ENCODE data around the gene HDGFL3.
"Not testable (repeated sequence)": the region's sequence is repeated elsewhere in the genome, so short reads cannot be mapped to it uniquely, and the experiment has no call there.

Gene HDGFL3

DNA sequence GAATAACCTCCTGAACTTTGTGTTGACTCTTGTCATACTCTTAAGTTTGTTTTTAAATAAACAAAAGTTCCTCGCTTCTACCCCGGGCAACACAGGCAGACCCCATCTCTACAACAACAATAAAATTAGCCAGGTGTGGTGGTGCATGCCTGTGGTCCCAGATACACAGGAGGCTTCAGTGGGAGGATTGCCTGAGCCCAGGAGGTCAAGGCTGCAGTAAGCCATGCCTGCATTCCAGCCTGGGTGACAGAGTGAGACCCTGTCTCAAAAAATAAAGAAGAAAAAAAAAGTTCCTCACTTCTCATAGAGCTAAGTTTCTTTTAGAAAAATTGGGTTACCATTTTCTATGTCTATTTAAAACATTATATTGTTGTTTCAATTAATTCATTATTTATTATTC lies 29.2 kb downstream of the HDGFL3 start:
- DNase-seq (ENCODE audit: low read depth) = no peak
- TF ChIP-seq, protein P1, sequence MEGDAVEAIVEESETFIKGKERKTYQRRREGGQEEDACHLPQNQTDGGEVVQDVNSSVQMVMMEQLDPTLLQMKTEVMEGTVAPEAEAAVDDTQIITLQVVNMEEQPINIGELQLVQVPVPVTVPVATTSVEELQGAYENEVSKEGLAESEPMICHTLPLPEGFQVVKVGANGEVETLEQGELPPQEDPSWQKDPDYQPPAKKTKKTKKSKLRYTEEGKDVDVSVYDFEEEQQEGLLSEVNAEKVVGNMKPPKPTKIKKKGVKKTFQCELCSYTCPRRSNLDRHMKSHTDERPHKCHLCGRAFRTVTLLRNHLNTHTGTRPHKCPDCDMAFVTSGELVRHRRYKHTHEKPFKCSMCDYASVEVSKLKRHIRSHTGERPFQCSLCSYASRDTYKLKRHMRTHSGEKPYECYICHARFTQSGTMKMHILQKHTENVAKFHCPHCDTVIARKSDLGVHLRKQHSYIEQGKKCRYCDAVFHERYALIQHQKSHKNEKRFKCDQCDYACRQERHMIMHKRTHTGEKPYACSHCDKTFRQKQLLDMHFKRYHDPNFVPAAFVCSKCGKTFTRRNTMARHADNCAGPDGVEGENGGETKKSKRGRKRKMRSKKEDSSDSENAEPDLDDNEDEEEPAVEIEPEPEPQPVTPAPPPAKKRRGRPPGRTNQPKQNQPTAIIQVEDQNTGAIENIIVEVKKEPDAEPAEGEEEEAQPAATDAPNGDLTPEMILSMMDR (conservative IDR thresholded peaks at IDR 0.05; ENCODE audit: low read depth, low read length) = no peak
- no peak overlapping the region for H3K4me3 ChIP-seq (ENCODE audit: low read length)

GRCh38 chr15:83174891-83175290 lies 32.7 kb downstream of the HDGFL3 start:
- TF ChIP-seq, protein P1 (conservative IDR thresholded peaks at IDR 0.05; ENCODE audit: low read depth, low read length) = no peak
- DNase-seq (ENCODE audit: low read depth) = no peak
- no peak overlapping the region for H3K4me3 ChIP-seq (ENCODE audit: low read length)

DNA sequence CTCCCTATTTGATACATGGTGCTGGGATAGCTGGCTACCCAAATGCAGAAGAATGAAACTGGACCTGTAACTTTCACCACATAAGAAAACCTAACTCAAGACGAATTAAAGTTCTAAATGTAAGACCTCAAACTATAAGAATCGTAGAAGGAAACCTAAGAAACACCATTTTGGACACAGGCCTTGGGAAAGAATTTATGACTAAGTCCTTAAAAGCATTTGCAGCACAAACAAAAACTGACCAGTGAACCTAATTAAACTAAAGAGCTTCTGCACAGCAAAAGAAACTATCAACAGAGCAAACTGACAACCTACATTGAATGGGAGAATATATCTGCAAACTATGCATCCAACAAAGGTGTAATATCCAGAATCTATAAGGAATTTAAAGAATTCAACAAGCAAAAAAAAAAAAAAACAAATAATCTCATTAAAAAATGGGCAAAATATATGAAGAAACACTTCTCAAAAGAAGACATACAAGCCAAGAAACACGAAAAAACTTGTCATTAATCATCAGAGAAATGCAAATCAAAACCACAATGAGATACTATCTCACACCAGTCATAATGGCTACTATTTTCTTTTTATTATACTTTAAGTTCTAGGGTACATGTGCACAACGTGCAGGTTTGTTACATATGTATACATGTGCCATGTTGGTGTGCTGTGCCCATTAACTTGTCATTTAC lies 37.0 kb downstream of the HDGFL3 start:
- TF ChIP-seq, protein P1 (conservative IDR thresholded peaks at IDR 0.05; ENCODE audit: low read depth, low read length) = no peak
- H3K4me3 ChIP-seq (ENCODE audit: low read length) = no peak overlapping the region
- DNase-seq (ENCODE audit: low read depth) = no peak

- H3K4me3 ChIP-seq (ENCODE audit: low read length); DNase-seq (ENCODE audit: low read depth): not testable (repeated sequence)
These were observed 38.0 kb downstream of the HDGFL3 start for GRCh38 chr15:83169576-83169975.

DNA sequence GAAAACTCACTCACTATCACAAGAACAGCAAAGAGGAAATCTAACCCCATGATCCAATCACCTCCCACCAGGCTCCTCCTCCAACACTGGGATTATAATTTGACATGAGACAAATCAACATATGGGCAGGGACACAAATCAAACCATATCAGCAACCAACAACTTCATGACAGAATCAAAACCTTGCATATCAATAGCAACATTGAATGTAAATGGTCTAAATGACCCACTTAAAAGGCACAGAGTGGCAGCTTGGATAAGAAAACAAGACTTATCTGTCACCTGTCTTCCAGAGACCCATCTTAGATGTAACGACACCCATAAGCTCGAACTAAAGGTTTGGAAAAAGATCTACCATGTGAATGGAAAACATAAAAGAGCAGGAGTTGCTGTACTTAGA lies 40.8 kb downstream of the HDGFL3 start:
- no peak for DNase-seq (ENCODE audit: low read depth)
- H3K4me3 ChIP-seq (ENCODE audit: low read length) = no peak overlapping the region
- TF ChIP-seq, protein P1 (conservative IDR thresholded peaks at IDR 0.05; ENCODE audit: low read depth, low read length) = no peak

DNA sequence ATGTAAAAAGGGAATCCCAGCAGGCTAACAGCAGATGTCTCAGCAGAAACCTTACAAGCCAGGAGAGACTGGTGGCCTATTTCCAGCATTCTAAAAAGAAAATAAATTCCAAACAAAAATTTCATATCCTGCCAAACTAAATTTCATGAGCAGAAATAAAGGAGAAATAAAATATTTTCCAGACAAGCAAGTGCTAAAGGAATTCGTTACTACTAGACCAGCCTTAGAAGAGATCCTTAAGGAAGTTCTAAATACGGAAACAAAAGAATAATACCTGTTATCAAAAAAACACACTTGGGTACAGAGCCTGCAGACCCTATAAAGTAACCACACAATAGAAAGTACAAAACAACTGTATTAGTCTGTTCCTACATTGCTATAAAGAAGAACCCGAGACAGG lies 41.4 kb downstream of the HDGFL3 start:
- TF ChIP-seq, protein P1 (conservative IDR thresholded peaks at IDR 0.05; ENCODE audit: low read depth, low read length) = no peak
- no peak for DNase-seq (ENCODE audit: low read depth)
- no peak overlapping the region for H3K4me3 ChIP-seq (ENCODE audit: low read length)

DNA sequence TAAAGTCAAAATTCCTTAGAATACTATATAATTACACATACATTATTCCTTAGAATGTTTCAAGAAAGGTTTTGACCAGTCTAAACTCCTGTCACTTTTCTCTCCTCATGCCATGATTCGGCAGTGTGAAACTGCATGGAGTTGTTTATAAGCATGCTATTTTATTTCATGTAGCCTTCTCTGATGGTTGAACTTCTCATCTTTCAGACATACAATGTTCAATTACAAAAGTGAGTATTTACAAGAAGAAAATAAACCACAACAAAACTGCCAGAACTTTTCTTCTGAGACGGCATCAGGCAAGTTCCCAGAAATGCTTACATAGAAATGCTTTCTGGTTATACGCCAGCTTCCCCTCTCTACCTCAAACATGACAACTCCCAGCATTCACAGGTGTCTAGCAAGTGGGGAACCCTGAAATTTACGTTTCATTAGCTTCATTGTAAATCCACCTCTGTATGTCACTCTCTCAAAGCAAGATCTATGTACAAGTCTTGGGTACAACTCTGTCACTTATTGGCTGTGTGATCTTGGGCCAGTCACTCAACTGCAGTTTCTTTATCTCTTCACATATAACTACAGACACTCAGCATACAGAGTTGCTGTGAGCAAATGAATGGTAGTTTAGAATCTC lies 42.7 kb downstream of the HDGFL3 start:
- H3K4me3 ChIP-seq (ENCODE audit: low read length) = no peak overlapping the region
- TF ChIP-seq, protein P1 (conservative IDR thresholded peaks at IDR 0.05; ENCODE audit: low read depth, low read length) = no peak
- no peak for DNase-seq (ENCODE audit: low read depth)

Data from retinal pigment epithelial cell (primary cell).